HepG2 (cell line): Measurements from ENCODE around the gene NRG2. TPM values are rescaled to one million over a fixed set of nuclear protein-coding genes. Genes with fewer than 3 reads are reported as not detected.

Source experiments
- ATAC-seq: fragments of 200-7000 bp; cut with Tn5 transposase; 3 replicates; pipeline ENCODE4 v1.9.1; 2020; ENCODE audit warnings: mild to moderate bottlenecking, moderate library complexity
- BruUV-seq: library from RNA; stranded (reverse); fragments of 400-500 nt; replicated peaks from 2 replicates; lab custom pipeline; 2021; lab: Mats Ljungman, UMichigan
- CTCF ChIA-PET: fragments of 300-600 bp; formaldehyde crosslinking; extraction: SDS; loops from one replicate; lab custom pipeline; 2021; ENCODE audit warnings: low total read pairs, inconsistent platforms, low intra/inter-chr PET ratio; lab: Yijun Ruan, JAX
- POLR2A ChIA-PET: fragments of 350-600 bp; sonication (Branson Sonifier 250); formaldehyde crosslinking; loops from one replicate; lab custom pipeline; 2020; ENCODE audit warnings: antibody characterized with exemption, inconsistent platforms; lab: Yijun Ruan, JAX
- DNase-seq: peaks from one replicate; pipeline ENCODE4 v3.0.0-alpha.2; 2015; ENCODE audit warnings: low spot score
- FAIRE-seq: peaks from 3 replicates; lab custom pipeline; 2011; peaks lifted over from hg19 to GRCh38; lab: Jason Lieb, UNC
- H2AFZ ChIP-seq: one replicate; pipeline ENCODE4 v1.6.1; 2011; ENCODE audit warnings: low read length, inconsistent platforms
- H3K27ac ChIP-seq: fragments of 300-600 bp; 3 replicates; pipeline ENCODE4 v1.8.0; 2011; ENCODE audit warnings: mixed run types, mild to moderate bottlenecking, mixed read lengths, low read length, inconsistent platforms; ENCODE audit not compliant: insufficient read depth; ENCODE audit errors: extremely low read length
- H3K27me3 ChIP-seq, 2 experiments: fragments of 200-600 bp in 1 of 2; 2 replicates in 1 of 2; 3 replicates in 1 of 2; pipeline versions ENCODE4 v1.6.0 to v1.8.0; 2011; ENCODE audit warnings: low read length in 2 of 2, mild to moderate bottlenecking in 2 of 2, moderate library complexity in 2 of 2, inconsistent platforms in 1 of 2; ENCODE audit not compliant: insufficient read depth in 2 of 2, control insufficient read depth in 1 of 2
- H3K36me3 ChIP-seq, 2 experiments: fragments of 200-600 bp in 1 of 2; replicated peaks in 1 of 2; 2 replicates in 1 of 2; 3 replicates in 1 of 2; pipeline versions ENCODE4 v1.5.1 to v1.8.0; 2011; ENCODE audit warnings: low read length in 2 of 2, inconsistent platforms in 1 of 2; ENCODE audit not compliant: insufficient read depth in 2 of 2, control insufficient read depth in 1 of 2
- H3K4me1 ChIP-seq: 2 replicates; pipeline ENCODE4 v1.5.1; 2012; ENCODE audit warnings: low read length, inconsistent platforms; ENCODE audit not compliant: insufficient read depth
- H3K4me2 ChIP-seq: 2 replicates; pipeline ENCODE4 v1.6.0; 2011; ENCODE audit warnings: low read depth, low read length, inconsistent platforms
- H3K4me3 ChIP-seq, 3 experiments: fragments of 200-600 bp in 1 of 3; sonication (generic), shearing (Covaris generic) in 1 of 3; replicated peaks in 1 of 3; 2 replicates each; pipeline ENCODE4 v1.5.1; 2011 to 2016; ENCODE audit warnings: low read length in 3 of 3, inconsistent platforms in 2 of 3, low read depth in 2 of 3, mild to moderate bottlenecking in 2 of 3, control low read depth in 1 of 3, mixed read lengths in 1 of 3; ENCODE audit not compliant: insufficient read depth in 1 of 3
- H3K79me2 ChIP-seq: one replicate; pipeline ENCODE4 v1.6.1; 2011; ENCODE audit warnings: low read length, inconsistent platforms; ENCODE audit not compliant: insufficient read depth
- H3K9ac ChIP-seq: 2 replicates; pipeline ENCODE4 v1.6.0; 2011; ENCODE audit warnings: mild to moderate bottlenecking, low read depth, low read length, inconsistent platforms; ENCODE audit not compliant: insufficient read depth
- H3K9me3 ChIP-seq: 2 replicates; pipeline ENCODE4 v1.5.1; 2012; ENCODE audit warnings: mild to moderate bottlenecking, low read length
- H4K20me1 ChIP-seq: 2 replicates; pipeline ENCODE4 v1.6.0; 2011; ENCODE audit warnings: inconsistent platforms, mild to moderate bottlenecking, low read length, moderate library complexity; ENCODE audit not compliant: insufficient read depth
- CBX2 ChIP-seq, 2 experiments: fragments of 200-600 bp in 1 of 2; sonication (generic); formaldehyde crosslinking in 1 of 2; IDR thresholded peaks; 2 replicates each; pipeline versions ENCODE4 v1.7.0 to v1.8.1; 2018 to 2022; ENCODE audit warnings: low read depth in 2 of 2, low read length in 1 of 2, mild to moderate bottlenecking in 1 of 2, missing genetic modification reagents in 1 of 2
- PHB2 ChIP-seq: fragments of 450-650 bp; IDR thresholded peaks from 2 replicates; pipeline ENCODE4 v1.6.1; 2018; ENCODE audit not compliant: partially characterized antibody
- TBP ChIP-seq: sonication (generic); formaldehyde crosslinking; IDR thresholded peaks from 2 replicates; pipeline ENCODE4 v1.5.0; 2020; ENCODE audit warnings: missing genetic modification reagents
- TEF ChIP-seq: sonication (generic); formaldehyde crosslinking; IDR thresholded peaks from 2 replicates; pipeline ENCODE4 v1.5.0; 2020; ENCODE audit warnings: missing genetic modification reagents
- TOE1 ChIP-seq: sonication (generic); formaldehyde crosslinking; IDR thresholded peaks from 2 replicates; pipeline ENCODE4 v1.4.0; 2020; ENCODE audit warnings: mild to moderate bottlenecking, missing genetic modification reagents
- ZHX2 ChIP-seq, 2 experiments: sonication (generic) in 1 of 2; formaldehyde crosslinking in 1 of 2; IDR thresholded peaks; 2 replicates each; pipeline versions ENCODE4 v1.6.1 to v1.9.0; 2014 to 2022; ENCODE audit warnings: antibody characterized with exemption in 1 of 2, borderline replicate concordance in 1 of 2, inconsistent platforms in 1 of 2, low read depth in 1 of 2, missing genetic modification reagents in 1 of 2
- ZKSCAN5 ChIP-seq: sonication (generic); formaldehyde crosslinking; IDR thresholded peaks from 2 replicates; pipeline ENCODE4 v1.5.1; 2020; ENCODE audit warnings: mild to moderate bottlenecking, missing genetic modification reagents
- ZNF850 ChIP-seq: sonication (generic); formaldehyde crosslinking; conservative IDR thresholded peaks from 2 replicates; pipeline ENCODE4 v1.9.0; 2021; ENCODE audit warnings: mild to moderate bottlenecking, missing genetic modification reagents
- ZSCAN25 ChIP-seq: sonication (generic); formaldehyde crosslinking; IDR thresholded peaks from 2 replicates; pipeline ENCODE4 v1.8.0; 2022; ENCODE audit warnings: mild to moderate bottlenecking, missing genetic modification reagents
- WGBS: methylation state at CpG from one replicate; pipeline ENCODE4 v1.1.6; 2017; ENCODE audit warnings: low lambda C conversion rate; 5-methylcytosine and 5-hydroxymethylcytosine counted together
- in situ Hi-C: cut with HindIII; loops from 2 replicates; pipeline ENCODE4 v1.10.0; 2017; ENCODE audit warnings: low pct_unique_long_range_greater_than_20kb; ENCODE audit not compliant: extremely low pct_ligation_motif_present
- intact Hi-C: fragments of 100-400 bp; cut with micrococcal nuclease; formaldehyde crosslinking; loops from one replicate; pipeline ENCODE4 v1.10.0; 2022; ENCODE audit not compliant: unreplicated experiment
- polyA plus RNA-seq, 8 experiments: library from polyadenylated mRNA; depleted of rRNA in 3 of 8; stranded (reverse) in 7 of 8; unstranded in 1 of 8; fragments of >200 nt; fragmentation: Illumina TruSeq in 4 of 8; extraction: Trizol in 4 of 8; gene quantifications; 2 replicates each; pipeline versions ENCODE4 v1.2.1 to v1.2.3, GENCODE V29; 2011 to 2016; ENCODE audit warnings: low read depth in 4 of 8, missing spikeins in 1 of 8, mixed read lengths in 1 of 8; ENCODE audit not compliant: insufficient read depth in 1 of 8
- total RNA-seq, 5 experiments: library from RNA; depleted of rRNA; stranded (reverse); fragments of >200 nt; fragmentation: Illumina TruSeq; extraction: Trizol; gene quantifications; 2 replicates each; pipeline ENCODE4 v1.2.3, GENCODE V29; 2016; ENCODE audit warnings: low read depth in 1 of 5
- TF ChIP-seq, protein P1 (sequence below): sonication (generic); formaldehyde crosslinking; IDR thresholded peaks from 2 replicates; pipeline ENCODE4 v1.9.0; 2021; ENCODE audit warnings: mild to moderate bottlenecking, missing genetic modification reagents

The NRG2 gene
- total and polyA plus RNA-seq, 2 of the 13 experiments (the other 11 are each of a cell fraction or from before 2014, with no cell fraction given), result not detected

DNA sequence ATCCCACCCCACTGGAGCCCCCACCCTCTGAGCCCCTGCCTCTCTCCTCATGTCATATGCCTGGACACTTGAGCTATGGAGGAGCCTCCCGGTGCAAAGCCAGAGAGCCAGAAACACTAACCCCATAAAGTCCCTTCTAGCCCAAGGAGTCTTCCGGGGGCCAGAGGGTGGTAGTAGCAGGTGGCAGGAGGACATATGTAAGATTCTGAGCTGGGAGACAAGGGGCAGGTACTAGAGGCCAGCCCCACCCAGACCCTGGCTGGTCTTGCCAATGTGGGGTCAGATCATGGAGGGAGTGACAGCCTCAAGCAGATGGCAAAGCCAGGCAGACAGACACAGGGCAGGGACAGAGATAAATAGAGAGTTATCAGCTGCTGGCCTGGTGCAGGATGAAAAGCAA, 184.1 kb downstream of the NRG2 start:
- DNase-seq (no peak), ATAC-seq (no peak), FAIRE-seq (no peak)
- in situ Hi-C loops, result no loop called here
- ChIA-PET POLR2A (no interaction called here), CTCF (no interaction called here)
- no peaks in the 10 kb centered on the region for H3K36me3 ChIP-seq
- peaks cover 4 to 50% of the 10 kb centered on the region in 2 experiments; a peak in 3 of 5 replicates for H3K27me3 ChIP-seq
- no peaks in the 10 kb centered on the region for H3K4me1 ChIP-seq
- H3K4me3 ChIP-seq, result no peak overlapping the region
- H3K9ac ChIP-seq, result no peak overlapping the region
- TF ChIP-seq ZKSCAN5 (CRISPR knock-in tag) (no peak), ZSCAN25 (no peak), ZHX2 (IDR thresholded peaks at IDR 0.05; ENCODE audit: low read depth) (no peak), ZHX2 (CRISPR knock-in tag; IDR thresholded peaks at IDR 0.05; ENCODE audit: borderline replicate concordance) (no peak), TEF (no peak), ZNF850 (CRISPR knock-in tag) (no peak), TOE1 (CRISPR knock-in tag) (no peak), PHB2 (no peak), CBX2 (IDR thresholded peaks at IDR 0.05; ENCODE audit: low read depth, low read length) (no peak), CBX2 (CRISPR knock-in tag; IDR thresholded peaks at IDR 0.05; ENCODE audit: low read depth) (no peak), TBP (CRISPR knock-in tag) (no peak)
- TF ChIP-seq, protein P1, sequence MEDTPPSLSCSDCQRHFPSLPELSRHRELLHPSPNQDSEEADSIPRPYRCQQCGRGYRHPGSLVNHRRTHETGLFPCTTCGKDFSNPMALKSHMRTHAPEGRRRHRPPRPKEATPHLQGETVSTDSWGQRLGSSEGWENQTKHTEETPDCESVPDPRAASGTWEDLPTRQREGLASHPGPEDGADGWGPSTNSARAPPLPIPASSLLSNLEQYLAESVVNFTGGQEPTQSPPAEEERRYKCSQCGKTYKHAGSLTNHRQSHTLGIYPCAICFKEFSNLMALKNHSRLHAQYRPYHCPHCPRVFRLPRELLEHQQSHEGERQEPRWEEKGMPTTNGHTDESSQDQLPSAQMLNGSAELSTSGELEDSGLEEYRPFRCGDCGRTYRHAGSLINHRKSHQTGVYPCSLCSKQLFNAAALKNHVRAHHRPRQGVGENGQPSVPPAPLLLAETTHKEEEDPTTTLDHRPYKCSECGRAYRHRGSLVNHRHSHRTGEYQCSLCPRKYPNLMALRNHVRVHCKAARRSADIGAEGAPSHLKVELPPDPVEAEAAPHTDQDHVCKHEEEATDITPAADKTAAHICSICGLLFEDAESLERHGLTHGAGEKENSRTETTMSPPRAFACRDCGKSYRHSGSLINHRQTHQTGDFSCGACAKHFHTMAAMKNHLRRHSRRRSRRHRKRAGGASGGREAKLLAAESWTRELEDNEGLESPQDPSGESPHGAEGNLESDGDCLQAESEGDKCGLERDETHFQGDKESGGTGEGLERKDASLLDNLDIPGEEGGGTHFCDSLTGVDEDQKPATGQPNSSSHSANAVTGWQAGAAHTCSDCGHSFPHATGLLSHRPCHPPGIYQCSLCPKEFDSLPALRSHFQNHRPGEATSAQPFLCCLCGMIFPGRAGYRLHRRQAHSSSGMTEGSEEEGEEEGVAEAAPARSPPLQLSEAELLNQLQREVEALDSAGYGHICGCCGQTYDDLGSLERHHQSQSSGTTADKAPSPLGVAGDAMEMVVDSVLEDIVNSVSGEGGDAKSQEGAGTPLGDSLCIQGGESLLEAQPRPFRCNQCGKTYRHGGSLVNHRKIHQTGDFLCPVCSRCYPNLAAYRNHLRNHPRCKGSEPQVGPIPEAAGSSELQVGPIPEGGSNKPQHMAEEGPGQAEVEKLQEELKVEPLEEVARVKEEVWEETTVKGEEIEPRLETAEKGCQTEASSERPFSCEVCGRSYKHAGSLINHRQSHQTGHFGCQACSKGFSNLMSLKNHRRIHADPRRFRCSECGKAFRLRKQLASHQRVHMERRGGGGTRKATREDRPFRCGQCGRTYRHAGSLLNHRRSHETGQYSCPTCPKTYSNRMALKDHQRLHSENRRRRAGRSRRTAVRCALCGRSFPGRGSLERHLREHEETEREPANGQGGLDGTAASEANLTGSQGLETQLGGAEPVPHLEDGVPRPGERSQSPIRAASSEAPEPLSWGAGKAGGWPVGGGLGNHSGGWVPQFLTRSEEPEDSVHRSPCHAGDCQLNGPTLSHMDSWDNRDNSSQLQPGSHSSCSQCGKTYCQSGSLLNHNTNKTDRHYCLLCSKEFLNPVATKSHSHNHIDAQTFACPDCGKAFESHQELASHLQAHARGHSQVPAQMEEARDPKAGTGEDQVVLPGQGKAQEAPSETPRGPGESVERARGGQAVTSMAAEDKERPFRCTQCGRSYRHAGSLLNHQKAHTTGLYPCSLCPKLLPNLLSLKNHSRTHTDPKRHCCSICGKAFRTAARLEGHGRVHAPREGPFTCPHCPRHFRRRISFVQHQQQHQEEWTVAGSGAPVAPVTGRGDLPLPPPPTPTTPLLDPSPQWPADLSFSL (CRISPR knock-in tag), result no peak
- H3K4me2 ChIP-seq, result no peak overlapping the region
- intact Hi-C loops, result no loop called here
- no peaks in the 10 kb centered on the region for H4K20me1 ChIP-seq
- no peak overlapping the region for H2AFZ ChIP-seq
- no peaks in the 10 kb centered on the region for H3K79me2 ChIP-seq
- H3K9me3 ChIP-seq, result no peaks in the 10 kb centered on the region
- WGBS, result 0% methylated on average over 2 of the region's 2 CpGs
- no peak overlapping the region for H3K27ac ChIP-seq
- no TSS peak for BruUV-seq
